ENCODE measurements around the gene TBC1D2B. TPM values are rescaled to one million over a fixed set of nuclear protein-coding genes. Genes with fewer than 3 reads are reported as not detected.

The TBC1D2B gene
- total and polyA plus RNA-seq, 2 experiments from 2014 or later, result 24.8 to 38.4 TPM

GRCh38 chr15:78098131-78098755, 20.7 kb upstream of the TBC1D2B start:
- H3K9me3 ChIP-seq (ENCODE audit: low read depth), result no peaks in the 10 kb centered on the region
- no peak overlapping the region for H3K4me2 ChIP-seq
- no peaks in the 10 kb centered on the region for H3K27me3 ChIP-seq
- peaks cover 5% of the 10 kb centered on the region for H3K4me1 ChIP-seq (ENCODE audit: insufficient read depth)
- WGBS (ENCODE audit: low lambda C conversion rate, missing lambda C conversion rate), result 90% methylated on average over 11 of the region's 11 CpGs
- H3K27ac ChIP-seq, result no peak overlapping the region
- no peak for DNase-seq (ENCODE audit: low spot score)
- H3K4me3 ChIP-seq, result no peak overlapping the region
- H2AFZ ChIP-seq, result no peak overlapping the region
- H4K20me1 ChIP-seq (ENCODE audit: insufficient read depth, poor library complexity, severe bottlenecking), result no peaks in the 10 kb centered on the region
- no peaks in the 10 kb centered on the region for H3K9me2 ChIP-seq (replicated peaks; ENCODE audit: insufficient read depth)
- no peak for TF ChIP-seq CTCF (IDR thresholded peaks at IDR 0.05; ENCODE audit: poor library complexity)
- no peak for TF ChIP-seq EZH2 (IDR thresholded peaks at IDR 0.05; ENCODE audit: borderline replicate concordance)
- no peak for TF ChIP-seq EZH2phosphoT487 (IDR thresholded peaks at IDR 0.05; ENCODE audit: low read depth, severe bottlenecking, unreplicated experiment)
- no peaks in the 10 kb centered on the region for H3K79me2 ChIP-seq
- H3K36me3 ChIP-seq (replicated peaks; ENCODE audit: insufficient read depth, low read depth), result no peaks in the 10 kb centered on the region

- Histone ChIP-seq H3K4me2 (no peak overlapping the region), H4K20me1 (ENCODE audit: insufficient read depth, poor library complexity, severe bottlenecking) (no peaks in the 10 kb centered on the region), H3K79me2 (no peaks in the 10 kb centered on the region), H3K9me2 (replicated peaks; ENCODE audit: insufficient read depth) (no peaks in the 10 kb centered on the region), H2AFZ (no peak overlapping the region), H3K4me3 (no peak overlapping the region), H3K9me3 (ENCODE audit: low read depth) (no peaks in the 10 kb centered on the region), H3K36me3 (replicated peaks; ENCODE audit: insufficient read depth, low read depth) (no peaks in the 10 kb centered on the region), H3K27ac (no peak overlapping the region), H3K4me1 (ENCODE audit: insufficient read depth) (peaks cover 11% of the 10 kb centered on the region), H3K27me3 (no peaks in the 10 kb centered on the region)
- 92% methylated on average over 9 of the region's 9 CpGs for WGBS (ENCODE audit: low lambda C conversion rate, missing lambda C conversion rate)
- DNase-seq (ENCODE audit: low spot score), result no peak
- TF ChIP-seq EZH2 (IDR thresholded peaks at IDR 0.05; ENCODE audit: borderline replicate concordance) (no peak), CTCF (IDR thresholded peaks at IDR 0.05; ENCODE audit: poor library complexity) (no peak), EZH2phosphoT487 (IDR thresholded peaks at IDR 0.05; ENCODE audit: low read depth, severe bottlenecking, unreplicated experiment) (no peak)
Measured at GRCh38 chr15:78097667-78098066, 20.2 kb upstream of the TBC1D2B start.

- Histone ChIP-seq H3K79me2 (no peaks in the 10 kb centered on the region), H3K9me2 (replicated peaks; ENCODE audit: insufficient read depth) (no peaks in the 10 kb centered on the region), H3K4me1 (ENCODE audit: insufficient read depth) (peaks cover 23% of the 10 kb centered on the region), H3K27me3 (no peaks in the 10 kb centered on the region), H3K36me3 (replicated peaks; ENCODE audit: insufficient read depth, low read depth) (no peaks in the 10 kb centered on the region), H3K9me3 (ENCODE audit: low read depth) (no peaks in the 10 kb centered on the region), H3K4me2 (no peak overlapping the region), H2AFZ (no peak overlapping the region), H3K27ac (no peak overlapping the region), H3K4me3 (no peak overlapping the region), H4K20me1 (ENCODE audit: insufficient read depth, poor library complexity, severe bottlenecking) (no peaks in the 10 kb centered on the region)
- TF ChIP-seq EZH2 (IDR thresholded peaks at IDR 0.05; ENCODE audit: borderline replicate concordance), result no peak
- no peak for TF ChIP-seq CTCF (IDR thresholded peaks at IDR 0.05; ENCODE audit: poor library complexity)
- no peak for TF ChIP-seq EZH2phosphoT487 (IDR thresholded peaks at IDR 0.05; ENCODE audit: low read depth, severe bottlenecking, unreplicated experiment)
- 37% methylated on average over 5 of the region's 5 CpGs for WGBS (ENCODE audit: low lambda C conversion rate, missing lambda C conversion rate)
- DNase-seq (ENCODE audit: low spot score), result no peak
Measured at GRCh38 chr15:78093242-78094020, 15.9 kb upstream of the TBC1D2B start.
